Right ventricle myocardium superior (tissue), 1 donor: ENCODE measurements around the gene COBL. TPM values are rescaled to one million over a fixed set of nuclear protein-coding genes. Genes with fewer than 3 reads are reported as not detected.

ENCODE experiments used
- ATAC-seq: fragments of 200-7000 bp; cut with Tn5 transposase; one replicate; pipeline ENCODE4 v1.9.1; 2020; ENCODE audit warnings: mild to moderate bottlenecking; ENCODE audit not compliant: poor library complexity
- DNase-seq: peaks from one replicate; pipeline ENCODE4 v3.0.0-alpha.2; 2020
- intact Hi-C: fragments of 100-400 bp; cut with DNase I; formaldehyde crosslinking; loops from one replicate; pipeline ENCODE4 v1.11.2; 2022
- total RNA-seq: library from RNA; stranded (reverse); fragmentation: NEBNext Ultra II Directional; extraction: Animal tissue kit (Norgen Biotek cat#: 25700); gene quantifications from one replicate; pipeline ENCODE4 v1.2.1, GENCODE V29; 2021
- donor health status: DM: no; HTN: yes; CAD: no; lungs with severe emphysema.

The COBL gene
- total RNA-seq, 1 donor from 2014 or later: 76.5 TPM

- intact Hi-C loops: loop anchor here (10.0 kb wide), 2 partner anchors 273 to 593 kb away; no protein-coding TSS in a partner anchor
- DNase-seq: peak; percentile 63
- ATAC-seq: peak; percentile 60
Measured at GRCh38 chr7:51067757-51068156, 248.9 kb downstream of the COBL start.

GRCh38 chr7:51067258-51067657, 249.4 kb downstream of the COBL start:
- intact Hi-C loops: loop anchor here (10.0 kb wide), 2 partner anchors 272 to 592 kb away; no protein-coding TSS in a partner anchor
- ATAC-seq (no peak), DNase-seq (no peak)

- ATAC-seq (no peak), DNase-seq (no peak)
- intact Hi-C loops: loop anchor here (10.0 kb wide), 2 partner anchors 272 to 592 kb away; no protein-coding TSS in a partner anchor
Measured at GRCh38 chr7:51066405-51066882, 250.2 kb downstream of the COBL start.

- no peak for ATAC-seq
- intact Hi-C loops: loop anchor here (10.0 kb wide), 2 partner anchors 271 to 591 kb away; no protein-coding TSS in a partner anchor
Measured at GRCh38 chr7:51065766-51066165, 250.8 kb downstream of the COBL start.

GRCh38 chr7:51064688-51065087, 251.9 kb downstream of the COBL start:
- DNase-seq (no peak), ATAC-seq (no peak)
- intact Hi-C loops: loop anchor here (10.0 kb wide), 2 partner anchors 270 to 590 kb away; no protein-coding TSS in a partner anchor

More at GRCh38 chr7:51065766-51066165, 250.8 kb downstream of the COBL start:
- no peak for DNase-seq

- ATAC-seq: peak; percentile 64
- no peak for DNase-seq
- intact Hi-C loops: loop anchor here (10.0 kb wide), 2 partner anchors 268 to 588 kb away; no protein-coding TSS in a partner anchor
Measured at GRCh38 chr7:51062222-51062987, 254.2 kb downstream of the COBL start.

- ATAC-seq (no peak), DNase-seq (no peak)
- intact Hi-C loops: loop anchor here (10.0 kb wide), 2 partner anchors 266 to 586 kb away; no protein-coding TSS in a partner anchor
Measured at GRCh38 chr7:51060536-51060935, 256.1 kb downstream of the COBL start.

- no peak for ATAC-seq
- intact Hi-C loops: loop anchor here (10.0 kb wide), 2 partner anchors 265 to 585 kb away; no protein-coding TSS in a partner anchor
- no peak for DNase-seq
Measured at GRCh38 chr7:51059504-51060142, 257.0 kb downstream of the COBL start.

GRCh38 chr7:51058764-51059163, 257.8 kb downstream of the COBL start:
- no peak for DNase-seq
- intact Hi-C loops: no loop called here
- no peak for ATAC-seq

- intact Hi-C loops: no loop called here
- DNase-seq: no peak
- ATAC-seq: no peak
Measured at GRCh38 chr7:51055039-51055840, 261.4 kb downstream of the COBL start.

GRCh38 chr7:51054231-51054630, 262.4 kb downstream of the COBL start:
- DNase-seq (no peak), ATAC-seq (no peak)
- intact Hi-C loops: no loop called here

- ATAC-seq (no peak), DNase-seq (no peak)
- intact Hi-C loops: no loop called here
Measured at GRCh38 chr7:51053160-51053925, 263.3 kb downstream of the COBL start.

GRCh38 chr7:51046482-51046881, 270.1 kb downstream of the COBL start:
- ATAC-seq: no peak
- DNase-seq: no peak
- intact Hi-C loops: no loop called here

GRCh38 chr7:51046103-51046466, 270.5 kb downstream of the COBL start:
- intact Hi-C loops: no loop called here
- DNase-seq (no peak), ATAC-seq (no peak)

- DNase-seq (no peak), ATAC-seq (no peak)
- intact Hi-C loops: no loop called here
Measured at GRCh38 chr7:51045319-51046102, 271.1 kb downstream of the COBL start.

- ATAC-seq: no peak
- DNase-seq: no peak
- intact Hi-C loops: no loop called here
Measured at GRCh38 chr7:51043461-51043860, 273.1 kb downstream of the COBL start.

GRCh38 chr7:51040787-51041186, 275.8 kb downstream of the COBL start:
- ATAC-seq (no peak), DNase-seq (no peak)
- intact Hi-C loops: no loop called here
